ENCODE data around the gene TSSK1B. TPM values are rescaled to one million over a fixed set of nuclear protein-coding genes. Genes with fewer than 3 reads are reported as not detected.
A peak's percentile ranks its signal among the peaks of the same experiment; 100 is the strongest.

The TSSK1B gene
- total and polyA plus RNA-seq, 2 of the 8 experiments (the other 6 are each of a cell fraction or from before 2014, with no cell fraction given), result 0.05 TPM; not detected in 1

DNA sequence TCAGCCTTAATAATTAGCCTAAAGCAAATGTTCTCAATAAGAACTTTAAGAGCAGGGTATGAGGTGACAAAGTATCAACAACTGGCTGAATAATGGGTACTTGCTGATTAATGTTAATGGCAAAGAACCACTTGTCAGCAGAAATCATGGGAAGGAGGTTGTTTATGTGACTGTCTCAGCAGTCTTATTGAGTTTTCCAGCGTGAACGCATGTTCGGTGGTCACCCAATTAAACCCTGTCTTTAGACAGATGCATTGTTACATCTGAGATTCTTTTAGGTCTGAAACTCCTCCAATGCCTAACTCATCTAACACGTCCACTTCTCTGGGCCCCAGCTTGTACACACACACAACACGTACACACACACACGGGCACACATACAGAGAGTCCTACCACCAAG, 18.2 kb upstream of the TSSK1B start:
- no peaks in the 10 kb centered on the region for H4K20me1 ChIP-seq (replicated peaks in 1 of 2; ENCODE audit: control insufficient read depth in 1 of 2, insufficient read depth in 2 of 2, low read length in 2 of 2)
- FAIRE-seq (peak; percentile 7), DNase-seq (ENCODE audit: low read depth in 1 of 2, low spot score in 2 of 2) (no peak)
- CTCF ChIA-PET (ENCODE audit: partially characterized antibody), result interaction anchor here (1.6 kb wide), 1 partner anchor 116 kb away, joined by 3 read pairs; no protein-coding TSS in a partner anchor
- 89% methylated on average over 6 of the region's 6 CpGs; no CpG with 5 or more reads in 1 of the 2 experiments for WGBS, 2 experiments (ENCODE audit: extremely low coverage in 1 of 2, insufficient coverage in 1 of 2, insufficient read length in 1 of 2, insufficient replicate concordance in 2 of 2, low coverage in 1 of 2, low lambda C conversion rate in 2 of 2, missing lambda C conversion rate in 1 of 2)
- no peak overlapping the region for H2BK120ac ChIP-seq (replicated peaks; ENCODE audit: low read depth, low read length)
- H3K4me1 ChIP-seq (replicated peaks in 1 of 4; ENCODE audit: control insufficient read depth in 3 of 4, insufficient read depth in 4 of 4, low read length in 3 of 4), result no peaks in the 10 kb centered on the region
- H2BK12ac ChIP-seq (ENCODE audit: low read depth, low read length), result no peak overlapping the region
- no peak overlapping the region for H3K27ac ChIP-seq (ENCODE audit: low read depth, low read length)
- no peak overlapping the region for H2BK20ac ChIP-seq (ENCODE audit: low read length)
- no peaks in the 10 kb centered on the region for H3K79me1 ChIP-seq (ENCODE audit: low read depth, low read length)
- H4K5ac ChIP-seq (ENCODE audit: insufficient read length, low read depth, low read length), result no peak overlapping the region
- H3K4me2 ChIP-seq (ENCODE audit: insufficient read depth in 1 of 2, low read depth in 2 of 2, low read length in 2 of 2), result no peak overlapping the region
- H3K9ac ChIP-seq (replicated peaks in 1 of 4; ENCODE audit: extremely low read depth in 1 of 4, low read depth in 3 of 4, low read length in 3 of 4), result no peak overlapping the region
- H3K79me2 ChIP-seq (ENCODE audit: control insufficient read depth in 1 of 2, insufficient read depth in 2 of 2, low read length in 2 of 2), result no peaks in the 10 kb centered on the region
- TF ChIP-seq PHF8 (conservative IDR thresholded peaks at IDR 0.05; ENCODE audit: low read depth, low read length) (no peak), MAFK (IDR thresholded peaks at IDR 0.05; ENCODE audit: low read depth, low read length) (no peak), HDAC6 (IDR thresholded peaks at IDR 0.05; ENCODE audit: low read depth, low read length) (no peak), SAP30 (IDR thresholded peaks at IDR 0.05; ENCODE audit: insufficient read depth, insufficient replicate concordance, low read length) (no peak), FOSL1 (IDR thresholded peaks at IDR 0.05; ENCODE audit: insufficient read depth, low read depth, low read length) (no peak), SP4 (IDR thresholded peaks at IDR 0.05; ENCODE audit: low read length) (no peak), BACH1 (IDR thresholded peaks at IDR 0.05; ENCODE audit: low read length) (no peak), TBP (IDR thresholded peaks at IDR 0.05; ENCODE audit: low read depth, low read length) (no peak)
- TF ChIP-seq, protein P1, sequence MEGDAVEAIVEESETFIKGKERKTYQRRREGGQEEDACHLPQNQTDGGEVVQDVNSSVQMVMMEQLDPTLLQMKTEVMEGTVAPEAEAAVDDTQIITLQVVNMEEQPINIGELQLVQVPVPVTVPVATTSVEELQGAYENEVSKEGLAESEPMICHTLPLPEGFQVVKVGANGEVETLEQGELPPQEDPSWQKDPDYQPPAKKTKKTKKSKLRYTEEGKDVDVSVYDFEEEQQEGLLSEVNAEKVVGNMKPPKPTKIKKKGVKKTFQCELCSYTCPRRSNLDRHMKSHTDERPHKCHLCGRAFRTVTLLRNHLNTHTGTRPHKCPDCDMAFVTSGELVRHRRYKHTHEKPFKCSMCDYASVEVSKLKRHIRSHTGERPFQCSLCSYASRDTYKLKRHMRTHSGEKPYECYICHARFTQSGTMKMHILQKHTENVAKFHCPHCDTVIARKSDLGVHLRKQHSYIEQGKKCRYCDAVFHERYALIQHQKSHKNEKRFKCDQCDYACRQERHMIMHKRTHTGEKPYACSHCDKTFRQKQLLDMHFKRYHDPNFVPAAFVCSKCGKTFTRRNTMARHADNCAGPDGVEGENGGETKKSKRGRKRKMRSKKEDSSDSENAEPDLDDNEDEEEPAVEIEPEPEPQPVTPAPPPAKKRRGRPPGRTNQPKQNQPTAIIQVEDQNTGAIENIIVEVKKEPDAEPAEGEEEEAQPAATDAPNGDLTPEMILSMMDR (IDR thresholded peaks at IDR 0.05; ENCODE audit: control extremely low read depth in 1 of 3, insufficient read depth in 1 of 3, low read depth in 1 of 3, low read length in 3 of 3), result no peak
- H2BK15ac ChIP-seq (ENCODE audit: low read length), result no peak overlapping the region
- H3K36me3 ChIP-seq (ENCODE audit: control insufficient read depth in 2 of 4, insufficient read depth in 4 of 4, low read length in 3 of 4), result no peaks in the 10 kb centered on the region
- no peaks in the 10 kb centered on the region for H3K23me2 ChIP-seq (ENCODE audit: low read depth, low read length)
- no peak overlapping the region for H2AFZ ChIP-seq (ENCODE audit: low read length)
- H4K91ac ChIP-seq (replicated peaks; ENCODE audit: insufficient read length, low read length), result no peak overlapping the region
- H3K56ac ChIP-seq (replicated peaks; ENCODE audit: insufficient read length, low read depth, low read length), result no peak overlapping the region
- no peaks in the 10 kb centered on the region for H3K27me3 ChIP-seq (replicated peaks in 1 of 4; ENCODE audit: control insufficient read depth in 3 of 4, extremely low read depth in 1 of 4, insufficient read depth in 3 of 4, low read length in 3 of 4)
- H3K9me3 ChIP-seq (ENCODE audit: insufficient read depth in 2 of 2, low read depth in 1 of 2, low read length in 1 of 2), result no peaks in the 10 kb centered on the region
- no peak overlapping the region for H2AK5ac ChIP-seq (ENCODE audit: low read depth, low read length)
- H3K14ac ChIP-seq (ENCODE audit: insufficient read length), result no peak overlapping the region
- no peak overlapping the region for H2BK5ac ChIP-seq (ENCODE audit: low read depth, low read length)
- H4K8ac ChIP-seq (ENCODE audit: extremely low read depth, insufficient read depth, low read length), result no peak overlapping the region
- POLR2A ChIA-PET (ENCODE audit: partially characterized antibody), result no interaction called here
- no peak overlapping the region for H3K4me3 ChIP-seq (ENCODE audit: extremely low read depth in 1 of 4, insufficient read depth in 2 of 4, low read depth in 3 of 4, low read length in 4 of 4)
- H3K18ac ChIP-seq (ENCODE audit: extremely low read depth, low read length), result no peak overlapping the region
- no peak overlapping the region for H3K23ac ChIP-seq (ENCODE audit: insufficient read length)
- no peak overlapping the region for H3K4ac ChIP-seq (replicated peaks; ENCODE audit: insufficient read length, low read depth, low read length)
